HCT116 (cell line): Measurements from ENCODE around the gene DBX2. TPM values are rescaled to one million over a fixed set of nuclear protein-coding genes. Genes with fewer than 3 reads are reported as not detected.

Source experiments
- ATAC-seq: fragments of 200-7000 bp; cut with Tn5 transposase; 2 replicates; pipeline ENCODE4 v1.9.1; 2020; ENCODE audit warnings: mild to moderate bottlenecking, moderate library complexity
- BruUV-seq: library from RNA; stranded (reverse); fragments of 400-500 nt; replicated peaks from 2 replicates; lab custom pipeline; 2021; lab: Mats Ljungman, UMichigan
- CTCF ChIA-PET: fragments of 300-600 bp; sonication (Branson Sonifier 250); formaldehyde crosslinking; loops from one replicate; lab custom pipeline; 2021; ENCODE audit warnings: antibody characterized with exemption; lab: Charles Lee
- POLR2A ChIA-PET: fragments of 300-600, 350-600 bp; sonication (Branson Sonifier 250); formaldehyde crosslinking; loops from one replicate; lab custom pipeline; 2021; ENCODE audit warnings: antibody characterized with exemption; lab: Charles Lee
- RAD21 ChIA-PET, 2 experiments: fragments of 300-600 bp; sonication (Branson Sonifier 250); formaldehyde crosslinking; loops; one replicate each; lab custom pipeline; 2023; ENCODE audit warnings: low total read pairs in 2 of 2; ENCODE audit not compliant: uncharacterized antibody in 2 of 2, unreplicated experiment in 2 of 2, low non-redundant PET in 1 of 2; lab: Charles Lee
- DNase-seq: peaks from one replicate; pipeline ENCODE4 v3.0.0-alpha.2; 2010; ENCODE audit warnings: low read depth, low spot score
- H2AFZ ChIP-seq: fragments of 200-600 bp; shearing (Covaris generic), sonication (generic); 2 replicates; pipeline ENCODE4 v1.6.1; 2017; ENCODE audit warnings: low read depth, mixed run types, mixed read lengths, antibody characterized with exemption, low read length; ENCODE audit not compliant: poor library complexity, severe bottlenecking
- H3K27ac ChIP-seq: 2 replicates; pipeline ENCODE4 v1.5.1; 2012; ENCODE audit warnings: low read depth, low read length
- H3K27me3 ChIP-seq: fragments of 200-600 bp; sonication (generic); 2 replicates; pipeline ENCODE4 v1.6.1; 2016; ENCODE audit warnings: mixed run types, low read length, mixed read lengths; ENCODE audit not compliant: insufficient read depth
- H3K36me3 ChIP-seq, 2 experiments: fragments of 200-500 bp in 1 of 2; fragments of 200-600 bp in 1 of 2; sonication (Bioruptor generic) in 1 of 2; sonication (generic) in 1 of 2; 2 replicates each; pipeline versions ENCODE4 v1.5.1 to v1.6.1; 2014 to 2016; ENCODE audit warnings: low read length in 2 of 2, inconsistent platforms in 1 of 2, mixed read lengths in 1 of 2, mixed run types in 1 of 2; ENCODE audit not compliant: insufficient read depth in 2 of 2, control insufficient read depth in 1 of 2
- H3K4me1 ChIP-seq, 2 experiments: fragments of 200-600 bp in 1 of 2; sonication (generic) in 1 of 2; 2 replicates each; pipeline versions ENCODE4 v1.5.1 to v1.6.1; 2012 to 2017; ENCODE audit warnings: low read length in 2 of 2, inconsistent platforms in 1 of 2, mild to moderate bottlenecking in 1 of 2, mixed read lengths in 1 of 2, mixed run types in 1 of 2, moderate library complexity in 1 of 2; ENCODE audit not compliant: insufficient read depth in 2 of 2, control insufficient read depth in 1 of 2
- H3K4me2 ChIP-seq: fragments of 200-600 bp; sonication (generic); 2 replicates; pipeline ENCODE4 v1.6.1; 2017; ENCODE audit warnings: mixed run types, low read length, mixed read lengths
- H3K4me3 ChIP-seq, 2 experiments: fragments of 200-600 bp in 1 of 2; sonication (generic) in 1 of 2; replicated peaks in 1 of 2; 2 replicates each; pipeline ENCODE4 v1.5.1; 2011 to 2016; ENCODE audit warnings: low read length in 2 of 2, control low read depth in 1 of 2, low read depth in 1 of 2, mild to moderate bottlenecking in 1 of 2, mixed read lengths in 1 of 2, mixed run types in 1 of 2
- H3K79me2 ChIP-seq: fragments of 200-600 bp; sonication (generic); 2 replicates; pipeline ENCODE4 v1.6.1; 2017; ENCODE audit warnings: mild to moderate bottlenecking, mixed run types, low read length, moderate library complexity, mixed read lengths; ENCODE audit not compliant: insufficient read depth
- H3K9ac ChIP-seq: fragments of 200-600 bp; sonication (generic); 2 replicates; pipeline ENCODE4 v1.6.1; 2016; ENCODE audit warnings: low read length, mixed read lengths
- H3K9me2 ChIP-seq: fragments of 200-600 bp; sonication (generic), shearing (Covaris generic); 2 replicates; pipeline ENCODE4 v1.6.1; 2017; ENCODE audit warnings: mixed run types, mild to moderate bottlenecking, moderate library complexity; ENCODE audit not compliant: insufficient read depth
- H3K9me3 ChIP-seq, 2 experiments: fragments of 200-500 bp in 1 of 2; fragments of 200-600 bp in 1 of 2; sonication (Bioruptor generic) in 1 of 2; sonication (generic) in 1 of 2; 2 replicates each; pipeline ENCODE4 v1.6.1; 2014 to 2017; ENCODE audit warnings: low read length in 2 of 2, mixed read lengths in 2 of 2, inconsistent platforms in 1 of 2, low read depth in 1 of 2, mild to moderate bottlenecking in 1 of 2, mixed run types in 1 of 2, moderate library complexity in 1 of 2; ENCODE audit not compliant: control insufficient read depth in 1 of 2, insufficient read depth in 1 of 2
- H4K20me1 ChIP-seq: fragments of 200-600 bp; sonication (generic), shearing (Covaris generic); 2 replicates; pipeline ENCODE4 v1.6.1; 2017; ENCODE audit warnings: mixed run types, mild to moderate bottlenecking, moderate library complexity; ENCODE audit not compliant: insufficient read depth
- CBX3 ChIP-seq: IDR thresholded peaks from 2 replicates; pipeline ENCODE4 v1.6.1; 2012; ENCODE audit warnings: low read depth
- CEBPB ChIP-seq: IDR thresholded peaks from 2 replicates; pipeline ENCODE4 v1.6.1; 2012; ENCODE audit warnings: low read depth
- EZH2 ChIP-seq: fragments of 200-600 bp; sonication (generic); IDR thresholded peaks from 2 replicates; pipeline ENCODE4 v1.6.1; 2017; ENCODE audit warnings: antibody characterized with exemption, mixed run types
- POLR2A ChIP-seq: IDR thresholded peaks from 2 replicates; pipeline ENCODE4 v1.7.0; 2011; ENCODE audit warnings: borderline replicate concordance; ENCODE audit not compliant: insufficient read depth, insufficient read length; ENCODE audit errors: extremely low read depth
- RAD21 ChIP-seq: IDR thresholded peaks from 2 replicates; pipeline ENCODE4 v1.6.1; 2012; ENCODE audit warnings: low read depth, mild to moderate bottlenecking
- SRF ChIP-seq: IDR thresholded peaks from 2 replicates; pipeline ENCODE4 v1.6.1; 2012; ENCODE audit warnings: low read depth
- YY1 ChIP-seq: IDR thresholded peaks from 2 replicates; pipeline ENCODE4 v1.6.1; 2011; ENCODE audit warnings: low read length, low read depth, moderate library complexity, mild to moderate bottlenecking; ENCODE audit not compliant: insufficient replicate concordance; ENCODE audit errors: extremely low read depth
- intact Hi-C: fragments of 100-400 bp; cut with micrococcal nuclease; formaldehyde crosslinking; loops from 2 replicates; pipeline ENCODE4 v1.10.0; 2022
- total RNA-seq: library from RNA; stranded (reverse); gene quantifications from one replicate; pipeline ENCODE4 v1.2.1, GENCODE V29; 2021; ENCODE audit not compliant: unreplicated experiment
- TF ChIP-seq, protein P1 (sequence below): IDR thresholded peaks from 2 replicates; pipeline ENCODE4 v1.6.1; 2012
- TF ChIP-seq, protein P2 (sequence below), 3 experiments: fragments of 200-600 bp in 1 of 3; sonication (generic) in 1 of 3; IDR thresholded peaks in 2 of 3; conservative IDR thresholded peaks in 1 of 3; 2 replicates each; pipeline ENCODE4 v1.5.1; 2012 to 2017; ENCODE audit warnings: low read depth in 2 of 3, low read length in 2 of 3, antibody characterized with exemption in 1 of 3, borderline replicate concordance in 1 of 3, control low read depth in 1 of 3, mild to moderate bottlenecking in 1 of 3, mixed read lengths in 1 of 3, mixed run types in 1 of 3, moderate library complexity in 1 of 3; ENCODE audit not compliant: insufficient read depth in 1 of 3
- TF ChIP-seq, protein P3 (sequence below): IDR thresholded peaks from 2 replicates; pipeline ENCODE4 v1.6.1; 2012

DBX2 gene
- total RNA-seq, 1 experiment from 2014 or later, result not detected

GRCh38 chr12:44976246-44976645, 74.7 kb downstream of the DBX2 start:
- TF ChIP-seq CEBPB (no peak), EZH2 (no peak), POLR2A (no peak), SRF (no peak)
- TF ChIP-seq, protein P1, sequence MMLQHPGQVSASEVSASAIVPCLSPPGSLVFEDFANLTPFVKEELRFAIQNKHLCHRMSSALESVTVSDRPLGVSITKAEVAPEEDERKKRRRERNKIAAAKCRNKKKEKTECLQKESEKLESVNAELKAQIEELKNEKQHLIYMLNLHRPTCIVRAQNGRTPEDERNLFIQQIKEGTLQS, result no peak
- intact Hi-C loops, result no loop called here
- no peaks in the 10 kb centered on the region for H3K4me1 ChIP-seq
- no TSS peak for BruUV-seq
- H3K9me3 ChIP-seq, result no peaks in the 10 kb centered on the region
- ATAC-seq, result no peak
- 0 out of 2 replicates have a peak, but pooled peaks cover 3% of the 10 kb centered on the region for H3K9me2 ChIP-seq
- no peaks in the 10 kb centered on the region for H3K27me3 ChIP-seq
- no peak overlapping the region for H3K9ac ChIP-seq
- no peak for DNase-seq
- H3K79me2 ChIP-seq, result no peaks in the 10 kb centered on the region
- no peaks in the 10 kb centered on the region for H3K36me3 ChIP-seq
- ChIA-PET POLR2A (no interaction called here), CTCF (no interaction called here), RAD21 (no interaction called here)
- no peak overlapping the region for H2AFZ ChIP-seq
- H3K27ac ChIP-seq, result no peak overlapping the region
- no peak overlapping the region for H3K4me2 ChIP-seq
- H4K20me1 ChIP-seq, result no peaks in the 10 kb centered on the region
- H3K4me3 ChIP-seq, result no peak overlapping the region

GRCh38 chr12:44972746-44973421, 78.0 kb downstream of the DBX2 start:
- Histone ChIP-seq H3K36me3 (no peaks in the 10 kb centered on the region), H3K9ac (no peak overlapping the region), H3K4me3 (no peak overlapping the region), H3K27me3 (no peaks in the 10 kb centered on the region), H4K20me1 (no peaks in the 10 kb centered on the region), H3K27ac (no peak overlapping the region), H3K9me3 (no peaks in the 10 kb centered on the region), H3K4me2 (no peak overlapping the region), H3K79me2 (no peaks in the 10 kb centered on the region), H2AFZ (peak overlapping the region; percentile 70), H3K9me2 (no peaks in the 10 kb centered on the region), H3K4me1 (no peaks in the 10 kb centered on the region)
- RAD21 ChIA-PET, result interaction anchor here in 1 of 2 experiments (0.7 kb wide), 1 partner anchor 121 kb away, joined by 3 read pairs; no protein-coding TSS in a partner anchor
- intact Hi-C loops, result loop anchor here (2.0 kb wide), 1 partner anchor 150 kb away; no protein-coding TSS in a partner anchor
- TF ChIP-seq CBX3 (peak; percentile 32; the same call in 1 of the 2 replicates), POLR2A (no peak), RAD21 (peak; percentile 33), CEBPB (no peak), YY1 (peak; percentile 29)
- TF ChIP-seq, protein P2, sequence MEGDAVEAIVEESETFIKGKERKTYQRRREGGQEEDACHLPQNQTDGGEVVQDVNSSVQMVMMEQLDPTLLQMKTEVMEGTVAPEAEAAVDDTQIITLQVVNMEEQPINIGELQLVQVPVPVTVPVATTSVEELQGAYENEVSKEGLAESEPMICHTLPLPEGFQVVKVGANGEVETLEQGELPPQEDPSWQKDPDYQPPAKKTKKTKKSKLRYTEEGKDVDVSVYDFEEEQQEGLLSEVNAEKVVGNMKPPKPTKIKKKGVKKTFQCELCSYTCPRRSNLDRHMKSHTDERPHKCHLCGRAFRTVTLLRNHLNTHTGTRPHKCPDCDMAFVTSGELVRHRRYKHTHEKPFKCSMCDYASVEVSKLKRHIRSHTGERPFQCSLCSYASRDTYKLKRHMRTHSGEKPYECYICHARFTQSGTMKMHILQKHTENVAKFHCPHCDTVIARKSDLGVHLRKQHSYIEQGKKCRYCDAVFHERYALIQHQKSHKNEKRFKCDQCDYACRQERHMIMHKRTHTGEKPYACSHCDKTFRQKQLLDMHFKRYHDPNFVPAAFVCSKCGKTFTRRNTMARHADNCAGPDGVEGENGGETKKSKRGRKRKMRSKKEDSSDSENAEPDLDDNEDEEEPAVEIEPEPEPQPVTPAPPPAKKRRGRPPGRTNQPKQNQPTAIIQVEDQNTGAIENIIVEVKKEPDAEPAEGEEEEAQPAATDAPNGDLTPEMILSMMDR (IDR thresholded peaks at IDR 0.05 in 2 of 3, conservative IDR thresholded peaks at IDR 0.05 in 1 of 3; ENCODE audit: borderline replicate concordance in 1 of 3, insufficient read depth in 1 of 3, low read depth in 2 of 3, low read length in 2 of 3), result peak; percentile 22 to 84 (median 69); a peak in 4 of 6 replicates
- TF ChIP-seq, protein P3, sequence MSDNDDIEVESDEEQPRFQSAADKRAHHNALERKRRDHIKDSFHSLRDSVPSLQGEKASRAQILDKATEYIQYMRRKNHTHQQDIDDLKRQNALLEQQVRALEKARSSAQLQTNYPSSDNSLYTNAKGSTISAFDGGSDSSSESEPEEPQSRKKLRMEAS, result no peak
- POLR2A ChIA-PET, result no interaction called here
- CTCF ChIA-PET, result interaction anchor here (0.6 to 3.4 kb wide), 7 partner anchors 9 to 169 kb away, joined by 3 to 17 read pairs (median 5); no protein-coding TSS in a partner anchor
- peak; percentile 99 for ATAC-seq
- no TSS peak for BruUV-seq
- DNase-seq, result peak; percentile 22
